Left ventricle myocardium superior (tissue), 1 donor: Measurements from ENCODE around the gene CXorf38. TPM values are rescaled to one million over a fixed set of nuclear protein-coding genes. Genes with fewer than 3 reads are reported as not detected.
A peak's percentile ranks its signal among the peaks of the same experiment; 100 is the strongest.

Experiments used
- ATAC-seq: fragments of 200-7000 bp; cut with Tn5 transposase; one replicate; pipeline ENCODE4 v1.9.1; 2020; ENCODE audit warnings: mild to moderate bottlenecking, moderate library complexity
- DNase-seq: peaks from one replicate; pipeline ENCODE4 v3.0.0-alpha.2; 2020
- intact Hi-C: fragments of 100-400 bp; cut with micrococcal nuclease; formaldehyde crosslinking; loops from one replicate; pipeline ENCODE4 v1.11.0; 2022
- total RNA-seq: library from RNA; stranded (reverse); fragmentation: NEBNext Ultra II Directional; extraction: Animal tissue kit (Norgen Biotek cat#: 25700); gene quantifications from one replicate; pipeline ENCODE4 v1.2.1, GENCODE V29; 2021
- donor health status: DM: no; HTN: yes; CAD: no; lungs with severe emphysema.

Gene CXorf38
- total RNA-seq, 1 donor from 2014 or later: 4.5 TPM

- DNase-seq (no peak), ATAC-seq (peak; percentile 64)
- intact Hi-C loops: no loop called here
Observed at GRCh38 chrX:40579900-40580536, 67.3 kb downstream of the CXorf38 start.

- no peak for ATAC-seq
- no peak for DNase-seq
- intact Hi-C loops: no loop called here
Observed at GRCh38 chrX:40579141-40579540, 68.2 kb downstream of the CXorf38 start.

- no peak for DNase-seq
- ATAC-seq: no peak
- intact Hi-C loops: no loop called here
Observed at GRCh38 chrX:40578039-40578695, 69.2 kb downstream of the CXorf38 start.

Other genes with a start within 250 kb of the CXorf38 start
- 42.9 TPM for gene ATP6AP2, start 66.6 kb downstream of the CXorf38 start, total RNA-seq
- not detected for gene MPC1L, start 24.1 kb downstream of the CXorf38 start, total RNA-seq
- gene MED14, start 88.0 kb upstream of the CXorf38 start, total RNA-seq: 30.4 TPM